ENCODE results near the gene DIAPH1. TPM values are rescaled to one million over a fixed set of nuclear protein-coding genes. Genes with fewer than 3 reads are reported as not detected.

Gene DIAPH1
- total RNA-seq, 4 donors from 2014 or later, result 98.2 to 115 (median 102) TPM

GRCh38 chr5:141586246-141586645, 32.6 kb downstream of the DIAPH1 start:
- no peaks in the 10 kb centered on the region for H3K27me3 ChIP-seq
- DNase-seq, result no peak
- no peaks in the 10 kb centered on the region for H3K4me1 ChIP-seq
- no peak overlapping the region for H3K27ac ChIP-seq
- TF ChIP-seq CTCF (IDR thresholded peaks at IDR 0.05), result no peak
- no peak for TF ChIP-seq POLR2A (IDR thresholded peaks at IDR 0.05)
- no peak overlapping the region for H3K4me3 ChIP-seq
- peaks cover 0 to 58% (median 0%) of the 10 kb centered on the region in 3 donors for H3K36me3 ChIP-seq
- H3K9me3 ChIP-seq, result no peaks in the 10 kb centered on the region

DNA sequence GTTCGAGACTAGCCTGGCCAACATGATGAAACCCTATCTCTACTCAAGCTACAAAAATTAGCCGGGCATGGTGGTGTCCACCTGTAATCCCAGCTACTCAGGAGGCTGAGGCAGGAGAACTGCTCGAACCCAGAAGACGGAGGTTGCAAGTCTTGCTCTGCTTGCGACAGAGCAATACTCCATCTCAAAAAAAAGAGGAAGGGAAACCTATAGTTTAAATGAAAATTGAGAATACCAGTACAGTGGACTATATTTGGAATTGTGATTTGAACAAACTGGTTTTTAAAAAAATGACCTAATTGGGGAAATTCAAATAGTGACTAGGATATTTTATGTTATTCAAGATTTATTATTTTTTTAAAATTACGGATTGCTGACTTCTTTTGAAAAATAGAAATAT, 33.2 kb downstream of the DIAPH1 start:
- Histone ChIP-seq H3K36me3 (peaks cover 0 to 64% (median 3%) of the 10 kb centered on the region in 3 donors), H3K4me1 (no peaks in the 10 kb centered on the region), H3K27ac (no peak overlapping the region), H3K9me3 (no peaks in the 10 kb centered on the region), H3K4me3 (no peak overlapping the region), H3K27me3 (no peaks in the 10 kb centered on the region)
- no peak for DNase-seq
- TF ChIP-seq POLR2A (IDR thresholded peaks at IDR 0.05) (no peak), CTCF (IDR thresholded peaks at IDR 0.05) (no peak)

GRCh38 chr5:141574122-141574510, 44.7 kb downstream of the DIAPH1 start:
- H3K4me1 ChIP-seq, result no peaks in the 10 kb centered on the region
- H3K36me3 ChIP-seq, result peaks cover 0 to 100% (median 0%) of the 10 kb centered on the region in 3 donors
- no peak overlapping the region for H3K4me3 ChIP-seq
- no peak for DNase-seq
- TF ChIP-seq CTCF (IDR thresholded peaks at IDR 0.05), result no peak
- no peak for TF ChIP-seq POLR2A (IDR thresholded peaks at IDR 0.05)
- no peaks in the 10 kb centered on the region for H3K27me3 ChIP-seq
- no peaks in the 10 kb centered on the region for H3K9me3 ChIP-seq
- H3K27ac ChIP-seq, result no peak overlapping the region

DNA sequence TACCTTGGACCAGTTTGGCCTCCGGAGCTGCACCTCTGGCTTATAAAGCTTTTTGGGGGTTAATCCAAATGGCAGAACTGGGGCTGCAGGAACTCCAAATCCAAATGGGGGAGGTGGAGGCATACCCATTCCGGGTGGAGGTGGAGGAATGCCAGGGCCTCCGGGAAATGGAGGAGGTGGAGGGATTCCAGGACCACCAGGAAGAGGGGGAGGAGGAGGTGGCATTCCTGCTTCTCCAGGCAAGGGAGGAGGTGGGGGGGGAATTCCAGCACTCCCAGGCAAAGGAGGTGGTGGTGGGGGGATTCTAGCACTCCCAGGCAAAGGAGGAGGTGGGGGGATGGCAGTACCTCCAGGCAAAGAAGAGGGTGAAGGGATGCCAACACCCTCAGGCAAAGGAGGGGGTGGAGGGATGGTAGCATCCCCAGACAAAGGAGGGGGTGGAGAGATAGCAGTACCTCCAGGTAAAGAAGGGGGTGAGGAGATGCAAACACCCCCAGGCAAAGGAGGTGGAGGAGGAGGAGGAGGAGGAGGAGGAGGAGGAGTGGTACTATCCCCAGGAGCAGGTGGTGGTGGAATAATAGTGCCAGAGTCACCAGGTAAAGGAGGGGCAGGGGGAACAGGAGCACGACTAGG, 45.2 kb downstream of the DIAPH1 start:
- no peaks in the 10 kb centered on the region for H3K27me3 ChIP-seq
- H3K27ac ChIP-seq, result no peak overlapping the region
- H3K36me3 ChIP-seq, result peaks cover 0 to 100% (median 0%) of the 10 kb centered on the region in 3 donors
- no peaks in the 10 kb centered on the region for H3K9me3 ChIP-seq
- H3K4me3 ChIP-seq, result no peak overlapping the region
- H3K4me1 ChIP-seq, result no peaks in the 10 kb centered on the region
- TF ChIP-seq POLR2A (IDR thresholded peaks at IDR 0.05) (no peak), CTCF (IDR thresholded peaks at IDR 0.05) (no peak)
- DNase-seq, result no peak

DNA sequence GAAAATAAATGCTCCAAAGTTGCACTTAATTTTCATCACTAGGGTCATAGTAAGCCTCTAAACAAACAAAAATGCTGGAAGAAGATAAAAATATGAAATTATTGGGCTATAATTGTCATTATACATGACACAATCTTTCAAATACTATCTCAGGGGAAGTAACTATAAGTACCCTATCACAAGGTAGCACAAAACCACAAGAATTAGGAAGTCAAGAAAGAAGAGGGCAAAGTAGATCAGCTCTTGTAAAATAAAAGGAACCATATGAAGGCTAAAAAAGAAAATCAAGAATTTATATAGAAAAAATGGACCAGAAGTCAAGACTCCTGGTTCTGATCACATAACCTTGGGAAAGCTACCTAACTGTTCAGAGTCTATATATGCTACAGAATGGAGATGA, 48.1 kb downstream of the DIAPH1 start:
- Histone ChIP-seq H3K4me3 (no peak overlapping the region), H3K4me1 (no peaks in the 10 kb centered on the region), H3K9me3 (no peaks in the 10 kb centered on the region), H3K36me3 (peaks cover 0 to 85% (median 0%) of the 10 kb centered on the region in 3 donors), H3K27me3 (no peaks in the 10 kb centered on the region), H3K27ac (no peak overlapping the region)
- no peak for TF ChIP-seq CTCF (IDR thresholded peaks at IDR 0.05)
- no peak for TF ChIP-seq POLR2A (IDR thresholded peaks at IDR 0.05)
- DNase-seq, result no peak

Measured in Peyer's patch (tissue), 4 donors.